GM13977 (cell line): Measurements from ENCODE around the gene LRRFIP2.
"Not testable (repeated sequence)": the region's sequence is repeated elsewhere in the genome, so short reads cannot be mapped to it uniquely, and the experiment has no call there.

Experiments used
- DNase-seq: peaks from one replicate; pipeline ENCODE4 v3.0.0; 2012; ENCODE audit warnings: low spot score
- CTCF ChIP-seq: IDR thresholded peaks from 2 replicates; pipeline ENCODE4 v1.5.1; 2012; ENCODE audit warnings: mild to moderate bottlenecking, control low read depth; ENCODE audit not compliant: insufficient read depth; ENCODE audit errors: extremely low read depth, missing control alignments
- in situ Hi-C: fragments of 300-500 bp; cut with MboI; formaldehyde crosslinking; loops from one replicate; pipeline ENCODE4 v1.12.0; 2022; ENCODE audit warnings: low sequenced_read_pairs, low pct_unique_long_range_greater_than_20kb, mixed read lengths, inconsistent platforms; ENCODE audit not compliant: unreplicated experiment

Gene LRRFIP2

GRCh38 chr3:37050282-37050681, 124.1 kb downstream of the LRRFIP2 start:
- no peak for TF ChIP-seq CTCF
- no peak for DNase-seq
- in situ Hi-C loops, result no loop called here

GRCh38 chr3:37042712-37043111, 131.7 kb downstream of the LRRFIP2 start:
- in situ Hi-C loops, DNase-seq: not testable (repeated sequence)

GRCh38 chr3:37041546-37042195, 132.7 kb downstream of the LRRFIP2 start:
- no peak for TF ChIP-seq CTCF
- DNase-seq, result no peak
- in situ Hi-C loops, result no loop called here

- in situ Hi-C loops, result no loop called here
- no peak for DNase-seq
- TF ChIP-seq CTCF, result no peak
Observed at GRCh38 chr3:37040231-37040630, 134.2 kb downstream of the LRRFIP2 start.

GRCh38 chr3:37039161-37039846, 135.1 kb downstream of the LRRFIP2 start:
- no peak for DNase-seq
- in situ Hi-C loops, result no loop called here
- no peak for TF ChIP-seq CTCF

GRCh38 chr3:37037352-37037751, 137.0 kb downstream of the LRRFIP2 start:
- in situ Hi-C loops, result no loop called here
- DNase-seq, result no peak
- no peak for TF ChIP-seq CTCF

- no peak for TF ChIP-seq CTCF
- in situ Hi-C loops, result no loop called here
- no peak for DNase-seq
Observed at GRCh38 chr3:37032961-37033360, 141.4 kb downstream of the LRRFIP2 start.
